ENCODE results near the gene PWWP2B. TPM values are rescaled to one million over a fixed set of nuclear protein-coding genes. Genes with fewer than 3 reads are reported as not detected.

Gene PWWP2B
- total RNA-seq, 1 donor from 2014 or later = 7.6 TPM

GRCh38 chr10:132366006-132366405 lies 31.0 kb upstream of the PWWP2B start:
- no peak for DNase-seq (ENCODE audit: low spot score)
- H3K36me3 Mint-ChIP-seq (ENCODE audit: low read depth, unreplicated experiment) = peaks cover 15% of the 10 kb centered on the region
- H3K4me1 Mint-ChIP-seq (ENCODE audit: unreplicated experiment) = peaks cover 4% of the 10 kb centered on the region
- H3K4me3 Mint-ChIP-seq (ENCODE audit: unreplicated experiment) = no peak overlapping the region
- no peaks in the 10 kb centered on the region for H3K9me3 Mint-ChIP-seq (ENCODE audit: unreplicated experiment)
- H3K27me3 Mint-ChIP-seq (ENCODE audit: unreplicated experiment) = peaks cover 8% of the 10 kb centered on the region
- H3K27ac Mint-ChIP-seq (ENCODE audit: unreplicated experiment) = no peak overlapping the region
- no peak for TF ChIP-seq CTCF (IDR thresholded peaks at IDR 0.05; ENCODE audit: unreplicated experiment)

GRCh38 chr10:132366499-132366898 lies 30.5 kb upstream of the PWWP2B start:
- H3K9me3 Mint-ChIP-seq (ENCODE audit: unreplicated experiment) = no peaks in the 10 kb centered on the region

GRCh38 chr10:132368391-132368790 lies 28.6 kb upstream of the PWWP2B start:
- no peak overlapping the region for H3K27ac Mint-ChIP-seq (ENCODE audit: unreplicated experiment)
- peaks cover 5% of the 10 kb centered on the region for H3K27me3 Mint-ChIP-seq (ENCODE audit: unreplicated experiment)
- no peak overlapping the region for H3K4me3 Mint-ChIP-seq (ENCODE audit: unreplicated experiment)
- no peak for DNase-seq (ENCODE audit: low spot score)
- H3K9me3 Mint-ChIP-seq (ENCODE audit: unreplicated experiment) = no peaks in the 10 kb centered on the region
- H3K4me1 Mint-ChIP-seq (ENCODE audit: unreplicated experiment) = peaks cover 13% of the 10 kb centered on the region
- peaks cover 18% of the 10 kb centered on the region for H3K36me3 Mint-ChIP-seq (ENCODE audit: low read depth, unreplicated experiment)
- TF ChIP-seq CTCF (IDR thresholded peaks at IDR 0.05; ENCODE audit: unreplicated experiment) = no peak

More at GRCh38 chr10:132366499-132366898, 30.5 kb upstream of the PWWP2B start:
- no peak for DNase-seq (ENCODE audit: low spot score)
- no peak for TF ChIP-seq CTCF (IDR thresholded peaks at IDR 0.05; ENCODE audit: unreplicated experiment)
- Mint-ChIP-seq H3K36me3 (ENCODE audit: low read depth, unreplicated experiment) (peaks cover 15% of the 10 kb centered on the region), H3K27me3 (ENCODE audit: unreplicated experiment) (peaks cover 7% of the 10 kb centered on the region), H3K4me1 (ENCODE audit: unreplicated experiment) (peaks cover 4% of the 10 kb centered on the region), H3K27ac (ENCODE audit: unreplicated experiment) (no peak overlapping the region), H3K4me3 (ENCODE audit: unreplicated experiment) (no peak overlapping the region)

- TF ChIP-seq CTCF (IDR thresholded peaks at IDR 0.05; ENCODE audit: unreplicated experiment) = no peak
- H3K27ac Mint-ChIP-seq (ENCODE audit: unreplicated experiment) = no peak overlapping the region
- H3K4me1 Mint-ChIP-seq (ENCODE audit: unreplicated experiment) = peaks cover 18% of the 10 kb centered on the region
Measured at GRCh38 chr10:132368881-132369635, 27.9 kb upstream of the PWWP2B start.

GRCh38 chr10:132369636-132370185 lies 27.3 kb upstream of the PWWP2B start:
- Mint-ChIP-seq H3K36me3 (ENCODE audit: low read depth, unreplicated experiment) (peaks cover 14% of the 10 kb centered on the region), H3K27me3 (ENCODE audit: unreplicated experiment) (peaks cover 9% of the 10 kb centered on the region), H3K4me3 (ENCODE audit: unreplicated experiment) (no peak overlapping the region), H3K27ac (ENCODE audit: unreplicated experiment) (no peak overlapping the region), H3K9me3 (ENCODE audit: unreplicated experiment) (no peaks in the 10 kb centered on the region), H3K4me1 (ENCODE audit: unreplicated experiment) (peaks cover 18% of the 10 kb centered on the region)
- DNase-seq (ENCODE audit: low spot score) = no peak
- TF ChIP-seq CTCF (IDR thresholded peaks at IDR 0.05; ENCODE audit: unreplicated experiment) = no peak

More at GRCh38 chr10:132368881-132369635, 27.9 kb upstream of the PWWP2B start:
- Mint-ChIP-seq H3K4me3 (ENCODE audit: unreplicated experiment) (no peak overlapping the region), H3K27me3 (ENCODE audit: unreplicated experiment) (peaks cover 11% of the 10 kb centered on the region), H3K36me3 (ENCODE audit: low read depth, unreplicated experiment) (peaks cover 20% of the 10 kb centered on the region), H3K9me3 (ENCODE audit: unreplicated experiment) (no peaks in the 10 kb centered on the region)
- no peak for DNase-seq (ENCODE audit: low spot score)
